DND-41 (cell line): ENCODE results near the gene LRRC52.

Experiments
- EZH2 ChIP-seq: IDR thresholded peaks from 3 replicates; pipeline ENCODE4 v1.6.1; 2012; ENCODE audit warnings: borderline replicate concordance, low read depth, mild to moderate bottlenecking, moderate library complexity, low read length, inconsistent platforms; ENCODE audit not compliant: severe bottlenecking
- TF ChIP-seq, protein P1 (sequence below): IDR thresholded peaks from 2 replicates; pipeline ENCODE4 v1.5.1; 2012; ENCODE audit warnings: borderline replicate concordance, low read length, moderate library complexity, mild to moderate bottlenecking; ENCODE audit not compliant: poor library complexity, severe bottlenecking; ENCODE audit errors: extremely low read depth

DNA sequence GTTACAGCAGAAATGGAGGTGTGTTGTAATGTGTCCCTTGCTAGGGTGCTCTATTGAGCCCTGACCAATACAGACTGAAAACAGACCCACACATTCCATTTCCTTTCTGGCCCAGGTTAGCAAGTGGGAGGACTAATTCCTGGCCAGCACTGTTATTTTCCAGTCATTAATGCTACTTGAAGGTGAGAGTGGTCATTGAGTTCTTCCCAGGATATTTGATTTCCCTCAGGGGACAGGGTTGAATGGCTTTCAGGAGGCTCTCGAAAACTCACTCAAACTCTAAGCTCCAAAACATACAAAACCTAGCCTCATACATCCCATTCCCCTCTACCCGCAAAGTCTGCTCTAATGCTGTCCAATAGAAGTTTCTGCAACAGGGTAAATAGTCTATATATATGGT is 6.2 kb downstream of the LRRC52 start:
- TF ChIP-seq, protein P1, sequence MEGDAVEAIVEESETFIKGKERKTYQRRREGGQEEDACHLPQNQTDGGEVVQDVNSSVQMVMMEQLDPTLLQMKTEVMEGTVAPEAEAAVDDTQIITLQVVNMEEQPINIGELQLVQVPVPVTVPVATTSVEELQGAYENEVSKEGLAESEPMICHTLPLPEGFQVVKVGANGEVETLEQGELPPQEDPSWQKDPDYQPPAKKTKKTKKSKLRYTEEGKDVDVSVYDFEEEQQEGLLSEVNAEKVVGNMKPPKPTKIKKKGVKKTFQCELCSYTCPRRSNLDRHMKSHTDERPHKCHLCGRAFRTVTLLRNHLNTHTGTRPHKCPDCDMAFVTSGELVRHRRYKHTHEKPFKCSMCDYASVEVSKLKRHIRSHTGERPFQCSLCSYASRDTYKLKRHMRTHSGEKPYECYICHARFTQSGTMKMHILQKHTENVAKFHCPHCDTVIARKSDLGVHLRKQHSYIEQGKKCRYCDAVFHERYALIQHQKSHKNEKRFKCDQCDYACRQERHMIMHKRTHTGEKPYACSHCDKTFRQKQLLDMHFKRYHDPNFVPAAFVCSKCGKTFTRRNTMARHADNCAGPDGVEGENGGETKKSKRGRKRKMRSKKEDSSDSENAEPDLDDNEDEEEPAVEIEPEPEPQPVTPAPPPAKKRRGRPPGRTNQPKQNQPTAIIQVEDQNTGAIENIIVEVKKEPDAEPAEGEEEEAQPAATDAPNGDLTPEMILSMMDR, result no peak
- TF ChIP-seq EZH2, result no peak
